CD1c-positive myeloid dendritic cell (primary cell): ENCODE data around the gene PSG4.
"Not testable (repeated sequence)": the region's sequence is repeated elsewhere in the genome, so short reads cannot be mapped to it uniquely, and the experiment has no call there.

Experiments used
- DNase-seq: peaks from one replicate; pipeline ENCODE4 v3.0.0-alpha.2; 2016; ENCODE audit errors: extremely low spot score

Gene PSG4

GRCh38 chr19:43198686-43199419 lies 6.6 kb downstream of the PSG4 start:
- not testable (repeated sequence) for DNase-seq

DNA sequence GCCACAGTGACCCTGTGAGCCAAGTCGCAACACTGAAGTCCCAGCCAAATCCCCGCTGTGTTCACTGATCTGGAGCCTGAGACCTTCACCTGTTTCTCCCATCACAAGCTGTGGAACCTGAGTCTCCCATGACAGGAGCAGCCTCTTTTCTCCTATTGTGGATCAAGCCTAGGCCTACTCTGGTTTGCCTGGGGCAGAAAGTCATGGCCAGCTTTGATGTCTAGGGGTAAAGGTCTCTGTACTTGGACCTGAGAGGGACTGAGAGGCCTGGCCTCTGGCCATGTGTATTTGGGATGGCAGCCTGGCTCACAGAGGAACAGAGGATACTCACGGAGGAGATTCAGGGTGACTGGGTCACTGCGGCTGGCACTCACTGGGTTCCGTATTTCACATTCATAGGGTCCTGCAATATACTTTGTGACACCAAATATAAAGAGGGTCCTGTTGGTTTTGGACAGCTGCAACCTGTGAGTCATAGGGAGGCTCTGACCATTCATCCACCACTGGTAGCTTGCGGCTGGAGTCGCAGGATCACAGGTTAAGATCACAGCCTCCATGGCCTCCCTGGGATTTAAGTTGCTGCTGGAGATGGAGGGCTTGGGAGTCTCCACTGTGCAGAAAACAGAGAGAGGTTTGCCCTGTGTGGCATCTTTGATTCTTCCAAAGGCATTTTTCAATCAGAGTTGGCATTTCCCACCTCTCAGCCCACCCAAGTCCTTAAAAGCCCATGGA lies 7.6 kb downstream of the PSG4 start:
- not testable (repeated sequence) for DNase-seq

GRCh38 chr19:43194397-43194796 lies 11.0 kb downstream of the PSG4 start:
- not testable (repeated sequence) for DNase-seq

DNA sequence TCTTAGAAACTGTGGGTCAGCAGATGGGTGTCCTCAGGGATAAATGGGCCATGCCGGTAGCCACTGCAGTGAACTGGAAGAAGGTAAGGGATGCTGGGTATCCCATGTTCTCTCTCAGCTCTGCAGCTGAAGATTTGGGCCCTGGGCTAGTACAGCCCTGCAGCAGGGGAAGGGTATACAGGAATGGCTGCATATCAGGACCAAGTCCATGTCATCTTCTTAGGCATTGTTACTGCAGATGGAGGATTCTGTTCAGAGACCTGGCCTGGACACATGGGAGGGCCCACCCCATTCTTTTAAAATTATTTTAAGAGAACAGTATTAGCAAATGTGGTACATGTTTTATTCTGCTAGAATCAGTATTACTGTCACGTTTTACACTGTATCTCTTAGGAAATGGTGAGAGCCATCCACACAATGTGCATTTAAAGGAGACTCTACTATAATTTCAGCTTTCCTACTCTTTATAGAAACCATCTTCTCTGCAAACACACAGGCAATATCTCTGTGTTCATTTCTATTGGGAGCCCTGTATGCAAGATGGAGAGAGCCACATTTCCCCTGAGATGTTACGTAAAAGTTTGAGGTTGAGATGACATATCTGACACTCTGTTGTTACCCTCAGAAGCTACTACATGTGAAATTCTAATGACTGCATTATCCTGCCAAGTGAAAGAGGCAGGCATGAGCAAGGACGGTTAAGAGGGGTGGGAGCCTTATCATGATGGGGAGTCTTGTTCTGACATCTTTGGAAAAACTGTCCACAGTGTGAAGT lies 12.9 kb downstream of the PSG4 start:
- DNase-seq = not testable (repeated sequence)

GRCh38 chr19:43188092-43188491 lies 17.3 kb downstream of the PSG4 start:
- DNase-seq = not testable (repeated sequence)

DNA sequence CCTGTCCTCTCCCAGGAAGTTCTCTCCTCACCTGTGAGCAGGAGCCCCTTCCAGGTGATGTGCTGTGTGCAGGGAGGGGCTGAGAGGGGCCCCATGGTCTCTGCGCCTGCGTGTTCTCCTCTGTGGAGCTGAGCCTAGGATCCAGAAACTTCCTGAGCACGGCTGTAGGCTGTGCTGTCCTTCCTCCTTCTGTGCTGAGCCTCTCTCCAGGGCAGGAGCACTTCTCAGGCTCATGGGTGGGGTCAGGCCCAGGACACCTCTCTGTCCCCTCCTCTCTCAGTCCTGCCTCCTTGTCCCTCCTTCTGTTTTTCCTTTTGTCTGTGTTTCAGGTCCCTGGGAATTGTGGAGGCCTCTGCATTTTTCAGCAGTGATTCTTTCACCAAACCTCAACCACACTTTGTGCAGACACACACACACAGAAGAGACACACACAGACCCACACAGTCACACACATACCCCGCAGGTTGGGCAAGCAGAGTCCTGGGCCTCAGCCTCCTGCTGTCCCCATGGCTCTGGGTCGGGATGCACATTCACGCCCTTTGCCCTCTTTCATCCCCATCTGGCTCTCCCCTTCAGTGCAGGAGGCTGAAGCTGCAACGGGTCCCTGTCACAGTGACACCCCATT lies 19.0 kb downstream of the PSG4 start, which contains the start of gene PSG5:
PSG5 (minus strand) TSS at position 226 of the 625 bp plus-strand sequence; CDS start at position 95, 131 bp downstream.
- DNase-seq = not testable (repeated sequence)

GRCh38 chr19:43181869-43182771 lies 23.3 kb downstream of the PSG4 start:
- not testable (repeated sequence) for DNase-seq

- not testable (repeated sequence) for DNase-seq
Measured at GRCh38 chr19:43179569-43180147, 25.8 kb downstream of the PSG4 start.

- DNase-seq = not testable (repeated sequence)
Measured at GRCh38 chr19:43178577-43178976, 26.9 kb downstream of the PSG4 start.

DNA sequence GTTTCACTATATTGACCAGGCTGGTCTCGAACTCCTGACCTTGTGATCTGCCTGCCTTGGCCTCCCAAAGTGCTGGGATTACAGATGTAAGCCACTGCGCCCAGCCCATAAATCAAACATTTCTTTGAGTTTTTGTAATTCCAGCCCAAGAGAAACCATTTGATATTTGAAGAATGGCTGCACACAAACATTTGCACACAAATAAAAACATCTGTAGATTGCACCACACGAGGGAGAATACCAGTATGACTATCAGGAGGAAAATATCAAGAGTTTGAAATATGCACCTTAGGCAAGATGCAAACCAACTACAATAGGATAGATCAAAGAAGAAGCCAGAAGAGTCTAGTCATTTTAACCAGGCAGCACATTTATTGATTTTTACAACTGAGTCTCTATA lies 39.5 kb downstream of the PSG4 start:
- DNase-seq = not testable (repeated sequence)

DNA sequence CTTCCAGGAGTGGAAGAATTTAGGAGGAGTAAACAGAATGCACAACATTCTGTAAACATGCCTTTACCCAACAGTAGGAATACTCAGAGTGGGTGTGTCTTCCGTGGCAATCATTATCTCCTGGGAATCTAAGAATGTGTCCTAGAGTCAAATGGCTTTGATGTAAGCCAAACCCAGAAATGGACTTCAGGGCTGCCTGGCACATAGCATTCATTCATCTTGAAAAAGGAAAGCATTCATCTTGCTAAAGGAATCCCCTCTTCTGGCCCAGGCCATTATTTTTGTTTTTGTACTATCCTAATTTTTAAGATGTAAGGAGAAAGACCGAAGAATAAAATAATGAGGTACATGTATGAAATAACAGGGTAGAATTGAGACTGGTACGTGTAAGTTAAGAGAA lies 42.3 kb downstream of the PSG4 start:
- DNase-seq = not testable (repeated sequence)

DNA sequence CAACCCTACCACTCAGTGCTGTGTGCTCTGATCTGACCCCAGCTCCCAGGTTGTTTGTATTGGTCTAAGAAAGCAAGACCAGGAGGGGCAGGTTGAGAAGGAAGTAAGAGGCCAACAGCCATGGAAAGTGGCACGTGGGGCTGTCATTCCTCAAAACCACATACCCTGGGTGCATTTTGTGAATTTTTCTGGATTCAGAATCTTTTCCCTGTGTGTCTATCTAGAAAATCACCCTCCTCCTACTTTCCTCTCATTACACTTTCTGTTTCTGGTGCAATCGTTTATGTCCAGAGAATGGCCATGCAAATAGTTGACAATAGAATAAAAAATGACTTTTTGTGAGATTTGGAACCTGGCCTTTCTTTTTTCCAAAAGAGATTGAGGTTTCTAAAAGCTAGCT lies 43.2 kb downstream of the PSG4 start:
- DNase-seq = not testable (repeated sequence)

DNA sequence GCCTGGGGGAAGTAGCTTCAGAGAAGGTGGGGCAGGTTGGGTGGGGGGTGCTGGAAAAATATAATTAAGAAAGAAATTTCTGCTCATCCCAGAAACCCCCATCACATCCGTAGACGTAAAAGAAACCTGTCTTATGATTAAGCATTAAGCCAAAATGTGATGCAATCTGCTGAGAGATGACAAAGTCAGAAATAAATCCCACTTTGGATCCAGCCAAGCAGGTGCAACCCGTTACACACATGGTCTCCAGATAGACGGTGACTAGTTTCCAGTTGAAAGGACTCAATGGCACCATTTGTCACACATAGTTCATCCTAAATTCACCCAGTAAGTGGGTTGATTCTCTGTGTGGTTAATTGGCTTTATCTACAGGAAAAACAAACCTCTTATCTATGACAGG lies 53.2 kb downstream of the PSG4 start:
- DNase-seq = no peak

DNA sequence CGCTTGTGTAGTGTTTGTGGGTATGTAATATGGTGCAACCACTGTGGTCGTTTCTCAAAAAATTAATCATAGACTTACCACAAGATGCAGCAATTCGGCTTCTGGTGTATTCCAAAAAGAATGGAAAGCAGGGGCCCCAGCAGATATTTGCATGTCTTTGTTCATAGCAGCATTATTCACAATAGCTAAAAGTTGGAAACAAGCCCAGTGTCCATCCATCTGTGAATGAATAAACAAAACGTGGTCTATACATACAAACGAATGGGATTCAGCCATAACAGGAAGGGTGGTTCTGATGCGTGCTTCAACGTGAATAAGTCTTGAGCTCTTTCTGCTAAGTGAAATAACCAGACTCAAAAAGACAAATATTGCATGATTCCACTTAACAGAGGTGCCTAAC lies 55.6 kb downstream of the PSG4 start:
- not testable (repeated sequence) for DNase-seq

DNA sequence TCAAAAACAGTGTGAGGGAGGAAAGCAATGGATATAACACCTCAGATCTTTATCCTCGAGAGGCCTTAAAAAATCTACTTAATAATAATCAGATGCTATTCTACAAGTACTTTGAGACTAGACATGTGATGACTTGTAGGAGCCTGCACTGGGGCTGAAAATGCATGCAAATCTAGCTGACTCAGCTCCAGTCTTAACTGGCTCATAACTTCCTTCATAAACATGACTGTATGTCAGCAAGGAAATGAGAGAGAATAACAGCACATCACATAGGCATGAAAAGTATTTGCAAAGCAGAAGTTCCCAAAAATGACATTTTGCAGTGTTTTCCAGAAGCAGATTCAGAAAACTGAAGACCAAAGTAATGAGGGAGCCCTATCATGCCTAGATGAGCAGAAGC lies 57.2 kb downstream of the PSG4 start:
- no peak for DNase-seq
